ENCODE data around the gene CERS6. TPM values are rescaled to one million over a fixed set of nuclear protein-coding genes. Genes with fewer than 3 reads are reported as not detected.

The CERS6 gene
- polyA plus RNA-seq, 3 donors: 7.6 to 17.7 (median 15.6) TPM

GRCh38 chr2:168694866-168695265, 238.8 kb downstream of the CERS6 start:
- no peaks in the 10 kb centered on the region for H3K4me1 ChIP-seq (ENCODE audit: control insufficient read depth in 1 of 2, insufficient read depth in 2 of 2, low read length in 2 of 2)
- no peaks in the 10 kb centered on the region for H3K27me3 Mint-ChIP-seq (ENCODE audit: low read depth in 3 of 3)

GRCh38 chr2:168697668-168698121, 241.6 kb downstream of the CERS6 start:
- Histone ChIP-seq H3K79me2 (ENCODE audit: insufficient read depth, low read length) (peaks cover 5% of the 10 kb centered on the region), H3K4me1 (ENCODE audit: control insufficient read depth in 1 of 2, insufficient read depth in 2 of 2, low read length in 2 of 2) (no peaks in the 10 kb centered on the region), H3K4me3 (replicated peaks in 1 of 3; ENCODE audit: low read depth in 2 of 3, low read length in 3 of 3) (no peak overlapping the region), H3K36me3 (replicated peaks in 1 of 2; ENCODE audit: control insufficient read depth in 1 of 2, insufficient read depth in 2 of 2, low read length in 2 of 2) (peaks cover 29 to 58% of the 10 kb centered on the region in 2 donors), H3K9ac (ENCODE audit: insufficient read depth, low read length, poor library complexity, severe bottlenecking) (no peak overlapping the region), H3K27me3 (ENCODE audit: control insufficient read depth in 2 of 2, insufficient read depth in 2 of 2, low read length in 2 of 2) (no peaks in the 10 kb centered on the region), H4K20me1 (ENCODE audit: insufficient read depth, low read length) (peaks cover 4% of the 10 kb centered on the region), H3K4me2 (replicated peaks; ENCODE audit: extremely low read depth, low read length, poor library complexity, severe bottlenecking) (no peak overlapping the region), H2AFZ (ENCODE audit: insufficient read depth, low read depth, low read length, poor library complexity, severe bottlenecking) (no peak overlapping the region), H3K27ac (ENCODE audit: low read depth in 1 of 2, low read length in 2 of 2) (no peak overlapping the region), H3K9me3 (replicated peaks in 1 of 2; ENCODE audit: control insufficient read depth in 1 of 2, insufficient read depth in 1 of 2, low read length in 2 of 2) (no peaks in the 10 kb centered on the region)
- peaks cover 39 to 43% of the 10 kb centered on the region in 2 donors for H3K36me3 Mint-ChIP-seq
- H3K27ac Mint-ChIP-seq: no peak overlapping the region
- no peak for TF ChIP-seq CTCF (IDR thresholded peaks at IDR 0.05)
- intact Hi-C loops (cut with micrococcal nuclease): no loop called here
- no peak overlapping the region for H3K4me3 Mint-ChIP-seq
- no peaks in the 10 kb centered on the region for H3K4me1 Mint-ChIP-seq
- WGBS (ENCODE audit: insufficient coverage): no CpG with 5 or more reads among the region's 3 CpGs
- no peaks in the 10 kb centered on the region for H3K27me3 Mint-ChIP-seq (ENCODE audit: low read depth in 3 of 3)
- no peak for DNase-seq
- peaks cover 0 to 3% (median 0%) of the 10 kb centered on the region in 7 donors for H3K9me3 Mint-ChIP-seq

More at GRCh38 chr2:168694866-168695265, 238.8 kb downstream of the CERS6 start:
- Histone ChIP-seq H2AFZ (ENCODE audit: insufficient read depth, low read depth, low read length, poor library complexity, severe bottlenecking) (no peak overlapping the region), H3K27ac (ENCODE audit: low read depth in 1 of 2, low read length in 2 of 2) (no peak overlapping the region), H3K9me3 (replicated peaks in 1 of 2; ENCODE audit: control insufficient read depth in 1 of 2, insufficient read depth in 1 of 2, low read length in 2 of 2) (no peaks in the 10 kb centered on the region), H3K27me3 (ENCODE audit: control insufficient read depth in 2 of 2, insufficient read depth in 2 of 2, low read length in 2 of 2) (no peaks in the 10 kb centered on the region), H3K79me2 (ENCODE audit: insufficient read depth, low read length) (peaks cover 5% of the 10 kb centered on the region), H3K4me3 (replicated peaks in 1 of 3; ENCODE audit: low read depth in 2 of 3, low read length in 3 of 3) (no peak overlapping the region), H3K36me3 (replicated peaks in 1 of 2; ENCODE audit: control insufficient read depth in 1 of 2, insufficient read depth in 2 of 2, low read length in 2 of 2) (peaks cover 41 to 73% of the 10 kb centered on the region in 2 donors), H3K9ac (ENCODE audit: insufficient read depth, low read length, poor library complexity, severe bottlenecking) (no peak overlapping the region), H4K20me1 (ENCODE audit: insufficient read depth, low read length) (no peaks in the 10 kb centered on the region), H3K4me2 (replicated peaks; ENCODE audit: extremely low read depth, low read length, poor library complexity, severe bottlenecking) (no peak overlapping the region)
- Mint-ChIP-seq H3K4me3 (no peak overlapping the region), H3K4me1 (no peaks in the 10 kb centered on the region), H3K27ac (no peak overlapping the region), H3K9me3 (peaks cover 0 to 3% (median 0%) of the 10 kb centered on the region in 7 donors), H3K36me3 (peaks cover 53 to 62% of the 10 kb centered on the region in 2 donors)
- 86% methylated on average over 2 of the region's 6 CpGs for WGBS (ENCODE audit: insufficient coverage)
- TF ChIP-seq CTCF (IDR thresholded peaks at IDR 0.05): no peak
- no peak for DNase-seq
- intact Hi-C loops (cut with micrococcal nuclease): no loop called here
